Endothelial cell of umbilical vein (primary cell): ENCODE data around the gene DGKB. TPM values are rescaled to one million over a fixed set of nuclear protein-coding genes. Genes with fewer than 3 reads are reported as not detected.

Experiments
- BruUV-seq: library from RNA; stranded (reverse); fragments of 400-500 nt; replicated peaks from 2 replicates; lab custom pipeline; 2021; lab: Mats Ljungman, UMichigan
- CTCF ChIA-PET: fragments of 300-600, 350-600 bp; sonication (Branson Sonifier 250); formaldehyde crosslinking; loops from one replicate; lab custom pipeline; 2021; ENCODE audit warnings: antibody characterized with exemption, inconsistent platforms; lab: Charles Lee
- POLR2A ChIA-PET: fragments of 300-600, 350-600 bp; sonication (Branson Sonifier 250); formaldehyde crosslinking; loops from one replicate; lab custom pipeline; 2021; ENCODE audit warnings: antibody characterized with exemption, inconsistent platforms; lab: Charles Lee
- DNase-seq: peaks from one replicate; pipeline ENCODE4 v3.0.0-alpha.2; 2011; ENCODE audit warnings: low read depth, low spot score
- FAIRE-seq: peaks from 2 replicates; lab custom pipeline; 2011; peaks lifted over from hg19 to GRCh38; lab: Jason Lieb, UNC
- H2AFZ ChIP-seq: 2 replicates; pipeline ENCODE4 v1.6.0; 2012; ENCODE audit warnings: low read depth, low read length, control low read depth, inconsistent platforms
- H3K27ac ChIP-seq: 2 replicates; pipeline ENCODE4 v1.5.1; 2011; ENCODE audit warnings: low read depth, mild to moderate bottlenecking, control low read depth, low read length, moderate library complexity; ENCODE audit not compliant: insufficient read depth
- H3K27me3 ChIP-seq, 2 experiments: 2 replicates each; pipeline versions ENCODE4 v1.6.0 to v1.6.1; 2011; ENCODE audit warnings: low read length in 2 of 2, mixed read lengths in 1 of 2; ENCODE audit not compliant: control insufficient read depth in 2 of 2, insufficient read depth in 2 of 2
- H3K36me3 ChIP-seq, 2 experiments: 2 replicates in 1 of 2; 3 replicates in 1 of 2; pipeline ENCODE4 v1.5.1; 2011; ENCODE audit warnings: low read length in 2 of 2, mild to moderate bottlenecking in 1 of 2, moderate library complexity in 1 of 2; ENCODE audit not compliant: control insufficient read depth in 2 of 2, insufficient read depth in 2 of 2; ENCODE audit errors: extremely low read depth in 1 of 2
- H3K4me1 ChIP-seq: 3 replicates; pipeline ENCODE4 v1.5.1; 2011; ENCODE audit warnings: mild to moderate bottlenecking, low read length; ENCODE audit not compliant: control insufficient read depth, insufficient read depth; ENCODE audit errors: extremely low read depth
- H3K4me2 ChIP-seq: 2 replicates; pipeline ENCODE4 v1.6.1; 2011; ENCODE audit warnings: low read length, control low read depth, mixed read lengths; ENCODE audit not compliant: insufficient read depth
- H3K4me3 ChIP-seq, 3 experiments: fragments of 200-600 bp in 1 of 3; sonication (generic), shearing (Covaris generic) in 1 of 3; replicated peaks in 1 of 3; 2 replicates each; pipeline ENCODE4 v1.5.1; 2011 to 2016; ENCODE audit warnings: control low read depth in 3 of 3, low read length in 3 of 3, mild to moderate bottlenecking in 2 of 3, inconsistent platforms in 1 of 3, low read depth in 1 of 3, moderate library complexity in 1 of 3; ENCODE audit not compliant: insufficient read depth in 1 of 3
- H3K79me2 ChIP-seq: 2 replicates; pipeline ENCODE4 v1.6.0; 2012; ENCODE audit warnings: low read length, inconsistent platforms; ENCODE audit not compliant: control insufficient read depth, insufficient read depth
- H3K9ac ChIP-seq: replicated peaks from 2 replicates; pipeline ENCODE3; 2011; ENCODE audit warnings: low read length, control low read depth; ENCODE audit not compliant: insufficient read depth; ENCODE audit errors: extremely low read depth
- H3K9me1 ChIP-seq: replicated peaks from 3 replicates; pipeline ENCODE4 v1.6.0; 2011; ENCODE audit warnings: mild to moderate bottlenecking, low read length; ENCODE audit not compliant: control insufficient read depth, insufficient read depth; ENCODE audit errors: extremely low read depth
- H3K9me3 ChIP-seq: replicated peaks from 2 replicates; pipeline ENCODE4 v1.5.1; 2012; ENCODE audit warnings: low read length, inconsistent platforms; ENCODE audit not compliant: control insufficient read depth, insufficient read depth
- H4K20me1 ChIP-seq: replicated peaks from 2 replicates; pipeline ENCODE3; 2011; ENCODE audit warnings: mild to moderate bottlenecking, low read length; ENCODE audit not compliant: control insufficient read depth, insufficient read depth; ENCODE audit errors: extremely low read depth
- FOS ChIP-seq: IDR thresholded peaks from 2 replicates; pipeline ENCODE4 v1.6.1; 2011; ENCODE audit warnings: mild to moderate bottlenecking, low read length, moderate library complexity, borderline replicate concordance; ENCODE audit not compliant: insufficient read depth
- JUN ChIP-seq: IDR thresholded peaks from 2 replicates; pipeline ENCODE4 v1.6.1; 2011; ENCODE audit warnings: borderline replicate concordance, low read depth; ENCODE audit not compliant: insufficient read length, insufficient read depth
- MYC ChIP-seq: IDR thresholded peaks from one replicate; pipeline ENCODE4 v1.6.1; 2011; ENCODE audit warnings: mild to moderate bottlenecking, low read depth, low read length
- dilution Hi-C: fragments of 300-500 bp; cut with MboI; formaldehyde crosslinking; loops from one replicate; pipeline ENCODE4 v1.15.0; 2019; ENCODE audit warnings: low sequenced_read_pairs; ENCODE audit not compliant: extremely low pct_ligation_motif_present
- intact Hi-C: fragments of 100-400 bp; cut with micrococcal nuclease; formaldehyde crosslinking; loops from one replicate; pipeline ENCODE4 v1.10.0; 2022
- polyA plus RNA-seq, 4 experiments: library from polyadenylated mRNA; depleted of rRNA in 3 of 4; stranded (reverse) in 3 of 4; unstranded in 1 of 4; fragments of >200 nt; gene quantifications; 2 replicates each; pipeline versions ENCODE4 v1.2.1 to v1.2.3, GENCODE V29; 2011 to 2012; ENCODE audit warnings: missing spikeins in 1 of 4
- total RNA-seq: library from RNA; stranded (reverse); gene quantifications from 2 replicates; pipeline ENCODE4 v1.2.3, GENCODE V29; 2021

Gene DGKB
- total and polyA plus RNA-seq, 2 donors (not counting 3 experiments of a cell fraction or from before 2014, with no cell fraction given): not detected

- H3K9me3 ChIP-seq: no peaks in the 10 kb centered on the region
- H3K9me1 ChIP-seq: no peaks in the 10 kb centered on the region
- DNase-seq: no peak
- no peak for TF ChIP-seq MYC
- dilution Hi-C loops (no loop called here), intact Hi-C loops (no loop called here)
- H2AFZ ChIP-seq: no peak overlapping the region
- no peak overlapping the region for H3K9ac ChIP-seq
- POLR2A ChIA-PET: no interaction called here
- FAIRE-seq: no peak
- H3K79me2 ChIP-seq: no peaks in the 10 kb centered on the region
- H4K20me1 ChIP-seq: no peaks in the 10 kb centered on the region
- no peak overlapping the region for H3K4me3 ChIP-seq
- CTCF ChIA-PET: interaction anchor here (1.3 kb wide), 1 partner anchor 595 kb away, joined by 3 read pairs; no protein-coding TSS in a partner anchor
- H3K4me2 ChIP-seq: no peak overlapping the region
- H3K4me1 ChIP-seq: no peaks in the 10 kb centered on the region
- BruUV-seq: no TSS peak
- H3K36me3 ChIP-seq: no peaks in the 10 kb centered on the region
- H3K27me3 ChIP-seq: no peaks in the 10 kb centered on the region
- no peak overlapping the region for H3K27ac ChIP-seq
Observed at GRCh38 chr7:14096159-14096558, 806.4 kb downstream of the DGKB start.

GRCh38 chr7:14095233-14095950 lies 807.2 kb downstream of the DGKB start:
- CTCF ChIA-PET: interaction anchor here (1.3 kb wide), 1 partner anchor 596 kb away, joined by 3 read pairs; no protein-coding TSS in a partner anchor
- Histone ChIP-seq H3K9me1 (no peaks in the 10 kb centered on the region), H3K79me2 (no peaks in the 10 kb centered on the region), H3K4me3 (no peak overlapping the region), H2AFZ (no peak overlapping the region), H3K4me2 (no peak overlapping the region), H4K20me1 (no peaks in the 10 kb centered on the region), H3K36me3 (no peaks in the 10 kb centered on the region), H3K27ac (no peak overlapping the region), H3K4me1 (no peaks in the 10 kb centered on the region), H3K27me3 (no peaks in the 10 kb centered on the region), H3K9me3 (no peaks in the 10 kb centered on the region), H3K9ac (no peak overlapping the region)
- intact Hi-C loops: no loop called here
- dilution Hi-C loops: no loop called here
- DNase-seq: no peak
- TF ChIP-seq JUN: no peak
- no peak for TF ChIP-seq FOS
- no peak for FAIRE-seq
- no TSS peak for BruUV-seq
- POLR2A ChIA-PET: no interaction called here
